Activated T-cell treated with anti-CD3 and anti-CD28 coated beads, Interleukin-2, amount 50 U/mL, for 1 hour (primary cell): ENCODE measurements around the gene ZSWIM5.
A peak's percentile ranks its signal among the peaks of the same experiment; 100 is the strongest.
"Not testable (repeated sequence)": the region's sequence is repeated elsewhere in the genome, so short reads cannot be mapped to it uniquely, and the experiment has no call there.

Source experiments
- DNase-seq: peaks from one replicate; pipeline ENCODE4 v3.0.0-alpha.2; 2020

The ZSWIM5 gene

DNA sequence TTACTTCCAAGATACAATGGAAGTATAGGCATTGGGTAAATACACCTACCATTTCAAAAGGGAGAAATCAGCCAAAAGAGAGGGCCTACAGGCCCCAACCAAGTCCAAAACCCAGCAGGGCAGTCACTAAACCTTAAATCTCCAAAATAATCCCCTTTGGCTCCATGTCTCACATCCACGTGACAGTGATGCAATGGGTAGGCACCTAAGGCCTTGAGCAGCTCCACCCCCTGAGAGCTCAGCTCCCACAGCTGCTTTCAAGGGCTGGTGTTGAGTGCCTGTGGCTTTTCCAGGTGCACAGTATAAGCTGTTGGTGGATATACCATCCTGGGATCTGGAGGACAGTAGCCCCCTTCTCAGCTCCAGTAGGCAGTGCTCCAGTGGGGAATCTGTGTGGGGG, 121.8 kb downstream of the ZSWIM5 start:
- no peak for DNase-seq

DNA sequence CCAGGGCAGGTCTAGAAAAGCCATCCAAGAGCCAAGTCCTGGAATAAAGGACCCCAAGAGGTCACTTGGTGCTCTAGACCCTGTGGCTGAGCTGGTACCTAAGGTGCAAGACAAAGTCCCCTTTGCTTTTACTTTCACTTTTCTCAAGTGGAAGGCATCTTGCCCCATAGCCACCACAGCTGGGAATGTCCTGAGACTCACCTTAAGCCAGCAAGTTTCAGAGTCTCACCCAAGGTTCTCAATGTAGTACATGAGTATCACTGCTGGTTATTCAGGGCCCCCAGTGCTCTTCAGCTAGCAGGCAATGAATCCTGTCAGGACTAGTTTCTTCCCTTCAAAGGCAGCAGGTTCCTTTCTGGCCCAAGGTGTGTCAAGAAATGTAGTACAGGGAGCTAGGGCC, 126.9 kb downstream of the ZSWIM5 start:
- DNase-seq: no peak

DNA sequence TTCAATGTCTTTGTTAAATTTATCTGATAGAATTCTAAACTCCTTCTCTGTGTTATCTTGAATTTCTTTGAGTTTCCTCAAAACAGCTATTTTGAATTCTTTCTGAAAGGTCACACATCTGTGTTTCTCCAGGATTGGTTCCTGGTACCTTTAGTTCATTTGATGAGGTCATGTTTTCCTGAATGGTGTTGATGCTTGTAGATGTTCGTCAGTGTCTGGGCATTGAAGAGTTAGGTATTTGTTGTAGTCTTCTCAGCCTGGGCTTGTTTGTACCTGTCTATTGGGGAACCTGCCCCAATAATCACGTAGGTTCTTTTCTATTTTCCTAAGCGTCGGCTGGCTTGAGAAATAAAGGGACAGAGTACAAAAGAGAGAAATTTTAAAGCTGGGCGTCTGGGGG, 129.4 kb downstream of the ZSWIM5 start:
- not testable (repeated sequence) for DNase-seq

DNA sequence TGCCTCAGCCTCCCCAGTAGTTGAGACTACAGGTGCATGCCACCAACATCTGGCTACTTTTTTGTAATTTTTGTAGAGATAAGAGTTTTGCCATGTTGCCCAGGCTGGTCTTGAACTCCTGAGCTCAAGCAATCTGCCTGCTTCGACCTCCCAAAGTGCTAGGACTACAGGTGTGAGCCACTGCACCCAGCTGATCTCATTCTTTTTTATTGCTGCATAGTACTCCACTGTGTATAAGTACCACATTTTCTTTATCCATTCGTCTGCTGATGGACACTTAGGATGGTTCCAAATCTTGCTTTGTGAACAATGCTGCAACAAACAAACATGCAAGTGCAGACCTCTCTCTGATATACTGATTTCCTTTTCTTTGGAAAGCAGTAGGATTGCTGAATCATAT, 134.8 kb downstream of the ZSWIM5 start:
- no peak for DNase-seq

DNA sequence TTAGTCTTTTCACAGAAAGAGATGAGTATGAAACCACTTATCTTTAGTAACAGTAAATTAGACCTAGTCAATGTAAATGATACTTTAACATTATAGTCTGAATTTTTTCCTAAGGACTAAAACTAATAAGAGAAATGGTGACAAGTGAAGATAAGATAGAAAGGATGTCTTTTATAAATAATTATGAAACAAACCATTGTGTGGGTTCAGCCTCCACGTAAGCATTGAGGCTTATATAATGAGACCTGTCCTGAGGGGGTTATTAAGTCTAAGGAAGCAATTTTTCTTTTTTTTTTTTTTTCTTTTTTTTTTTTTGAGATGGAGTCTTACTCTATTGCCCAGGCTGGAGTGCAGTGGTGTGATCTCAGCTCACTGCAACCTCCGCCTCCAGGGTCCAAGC, 138.6 kb downstream of the ZSWIM5 start:
- no peak for DNase-seq

DNA sequence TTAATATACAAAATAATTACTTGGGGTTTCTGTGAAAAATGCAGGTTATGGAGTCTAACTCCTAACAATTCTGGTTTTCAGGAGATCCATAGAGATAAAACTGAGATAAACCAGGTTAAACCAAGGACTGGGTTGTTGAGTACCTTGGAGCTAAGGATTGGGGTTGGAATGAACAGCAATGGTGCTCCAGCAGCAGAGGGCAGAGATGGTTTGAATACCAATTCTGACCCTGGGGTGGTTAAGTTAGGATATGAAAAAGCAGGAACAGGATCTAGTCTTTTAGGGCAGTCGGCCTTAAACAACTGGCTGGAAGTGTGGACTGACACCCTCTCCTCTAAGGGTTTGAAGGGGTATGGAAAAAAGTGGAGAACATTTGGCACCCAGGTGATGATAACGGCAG, 141.3 kb downstream of the ZSWIM5 start:
- DNase-seq: no peak

DNA sequence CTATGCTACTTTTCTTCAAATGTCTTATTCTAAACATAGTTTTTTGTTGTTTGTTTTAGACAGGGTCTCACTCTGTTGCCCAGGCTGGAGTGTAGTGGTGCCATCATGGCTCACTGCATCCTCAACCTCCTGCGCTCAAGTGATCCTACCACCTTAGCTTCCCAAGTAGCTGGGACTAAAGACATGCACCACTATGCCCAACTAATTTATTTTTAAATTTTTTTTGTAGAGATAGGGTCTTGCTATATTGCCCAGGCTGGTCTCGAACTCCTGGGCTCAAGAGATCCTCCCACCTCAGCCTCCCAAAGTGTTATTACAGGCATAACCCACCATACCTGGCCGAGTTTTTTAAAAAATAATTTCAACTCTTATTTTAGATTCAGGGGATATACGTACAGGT, 143.9 kb downstream of the ZSWIM5 start:
- DNase-seq: not testable (repeated sequence)

DNA sequence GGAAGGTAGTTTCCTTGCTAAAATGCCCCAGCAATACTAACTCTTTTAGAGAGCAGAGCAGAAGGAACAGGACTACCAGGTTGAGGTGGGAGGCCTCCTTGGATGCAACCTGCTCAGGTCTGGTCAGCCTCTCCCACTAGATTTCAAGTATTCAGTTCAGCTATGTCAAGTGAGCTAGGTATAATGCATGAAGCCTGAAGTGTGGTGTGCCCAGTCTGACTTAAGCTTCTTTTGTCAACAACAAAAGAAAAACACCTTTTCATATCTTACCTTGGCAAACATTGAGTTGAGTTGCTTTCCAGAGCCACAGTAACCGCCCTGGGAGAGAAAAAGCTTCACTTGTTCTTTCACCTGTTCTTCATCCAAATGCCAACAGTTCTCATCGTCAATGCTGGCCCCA, 146.6 kb downstream of the ZSWIM5 start:
- DNase-seq: no peak

DNA sequence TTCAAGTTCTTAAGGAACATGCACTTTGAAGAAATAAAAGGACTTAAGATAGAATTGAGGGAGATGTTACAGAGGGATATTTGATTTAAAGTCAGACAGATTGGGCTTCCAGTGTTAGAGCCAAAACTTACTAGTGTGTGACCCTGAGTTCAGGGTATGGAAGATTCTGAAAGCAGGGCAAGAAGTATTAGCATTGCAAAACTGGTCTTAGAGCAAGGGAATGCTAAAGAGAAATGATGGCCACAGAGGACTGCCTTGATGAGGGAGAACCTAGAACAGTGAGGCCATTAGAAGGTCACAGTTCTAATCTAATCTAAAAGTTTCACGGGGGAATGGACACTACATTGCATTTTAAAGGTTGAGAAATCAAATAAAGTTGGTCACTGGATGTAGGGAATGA, 148.9 kb downstream of the ZSWIM5 start:
- DNase-seq: no peak

DNA sequence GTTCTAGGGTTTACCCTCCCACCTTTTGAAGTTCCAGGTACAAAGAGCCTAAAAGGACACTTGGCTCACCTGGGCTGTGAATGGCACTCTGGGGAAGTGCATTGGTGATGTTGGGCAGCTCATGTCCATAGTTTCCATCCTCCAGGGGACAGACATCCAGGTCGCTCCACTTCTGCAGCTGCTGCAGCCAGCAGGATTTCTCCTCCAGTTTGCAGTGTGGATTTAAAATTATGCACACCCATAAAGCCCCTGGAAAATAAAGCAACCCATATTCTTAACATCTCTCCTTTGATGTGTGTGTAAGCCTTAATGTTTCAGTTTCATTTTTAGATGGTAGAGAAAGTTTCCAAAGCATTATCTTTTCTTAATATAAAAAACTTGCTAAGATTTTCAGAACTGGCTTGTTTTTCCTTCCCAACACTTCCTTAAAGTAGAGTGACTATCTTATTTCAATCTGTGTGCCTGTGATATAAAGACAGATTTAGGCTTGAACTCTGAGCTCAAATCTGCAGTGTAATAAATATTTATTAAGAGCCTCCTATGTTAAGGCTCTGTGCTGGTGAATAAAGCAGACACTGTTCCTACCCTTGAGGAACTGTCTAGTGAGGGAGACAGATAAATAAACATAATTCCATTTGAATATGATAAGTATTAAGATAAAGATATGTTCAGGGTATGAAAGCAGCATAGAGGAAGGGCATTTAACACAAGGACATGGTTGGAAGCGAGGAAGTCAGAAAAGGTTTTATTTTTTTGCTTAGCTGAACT, 155.2 kb downstream of the ZSWIM5 start:
- no peak for DNase-seq

DNA sequence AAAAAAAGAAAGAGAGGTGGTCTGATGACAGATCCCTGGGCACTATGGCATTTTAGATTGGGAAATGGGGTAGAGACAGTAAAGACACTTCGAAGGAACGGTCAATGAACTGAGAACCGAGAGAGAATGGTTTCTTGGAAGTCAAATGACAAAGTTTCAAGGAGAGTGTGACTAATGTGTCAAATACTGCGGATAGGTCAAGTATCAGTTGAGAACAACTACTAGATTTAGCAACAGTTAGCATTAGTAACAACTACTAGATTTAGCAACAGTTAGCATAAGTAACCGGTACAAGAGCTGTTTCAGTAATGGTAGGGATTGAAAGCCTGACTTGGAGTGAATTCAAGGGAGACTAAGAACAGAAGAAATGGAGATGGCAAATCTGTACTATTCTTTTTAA, 159.4 kb downstream of the ZSWIM5 start:
- DNase-seq: no peak

DNA sequence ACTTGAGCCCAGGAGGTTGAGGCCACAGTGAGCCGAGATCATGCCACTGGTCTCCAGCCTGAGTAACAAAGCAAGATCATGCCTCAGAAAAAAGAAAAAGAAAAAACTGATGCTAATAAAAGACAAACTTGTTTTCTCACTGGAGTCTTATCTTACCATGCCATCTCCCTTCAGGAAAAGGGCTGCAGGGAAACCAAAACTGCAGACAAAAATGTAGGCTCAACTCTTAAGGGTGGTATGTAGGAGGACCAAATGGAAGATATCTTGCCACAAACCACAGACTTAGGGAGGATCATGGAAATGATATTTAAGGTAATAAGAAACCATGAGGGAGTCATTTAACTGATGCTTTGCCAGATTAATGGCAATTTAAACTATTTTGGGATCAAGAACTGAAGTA, 161.5 kb downstream of the ZSWIM5 start:
- no peak for DNase-seq

DNA sequence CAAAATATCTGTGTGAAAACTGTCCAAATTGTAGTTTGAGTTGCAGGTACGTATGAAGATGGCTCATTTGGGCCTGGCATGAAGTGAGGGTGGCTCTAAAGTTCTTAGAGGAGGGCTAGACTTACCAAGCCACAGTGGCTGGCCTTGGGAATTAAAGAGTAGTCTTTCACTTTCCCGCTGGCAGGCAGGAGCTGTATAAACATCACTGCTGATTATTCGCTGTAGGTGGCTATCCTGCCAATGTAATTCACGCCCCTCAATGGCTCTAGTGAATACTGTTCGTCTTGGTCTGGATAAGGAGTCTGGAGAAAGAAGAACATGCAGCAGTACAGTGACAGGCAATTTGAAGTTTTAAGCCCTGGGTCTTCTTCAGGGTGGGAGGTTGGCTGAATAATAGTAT, 163.3 kb downstream of the ZSWIM5 start:
- no peak for DNase-seq

DNA sequence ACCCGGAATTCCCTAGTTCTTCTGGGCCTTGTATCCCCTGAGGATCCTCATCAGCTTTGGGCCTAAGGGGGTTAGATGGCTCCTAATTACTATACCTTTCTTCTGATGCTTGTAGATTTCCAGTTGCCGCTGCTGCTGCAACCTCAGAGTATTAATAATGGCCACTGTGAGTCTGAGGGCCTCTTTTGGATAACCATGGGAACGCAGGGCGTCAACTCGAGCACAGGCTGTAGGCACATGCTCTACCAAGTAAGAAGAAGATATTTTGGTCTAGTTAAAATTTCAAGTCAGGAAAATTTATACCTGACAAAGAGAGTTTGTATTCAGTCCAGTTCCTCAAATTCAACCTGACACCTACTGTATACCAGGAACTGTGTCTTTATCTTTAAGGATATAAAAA, 166.1 kb downstream of the ZSWIM5 start:
- DNase-seq: no peak

DNA sequence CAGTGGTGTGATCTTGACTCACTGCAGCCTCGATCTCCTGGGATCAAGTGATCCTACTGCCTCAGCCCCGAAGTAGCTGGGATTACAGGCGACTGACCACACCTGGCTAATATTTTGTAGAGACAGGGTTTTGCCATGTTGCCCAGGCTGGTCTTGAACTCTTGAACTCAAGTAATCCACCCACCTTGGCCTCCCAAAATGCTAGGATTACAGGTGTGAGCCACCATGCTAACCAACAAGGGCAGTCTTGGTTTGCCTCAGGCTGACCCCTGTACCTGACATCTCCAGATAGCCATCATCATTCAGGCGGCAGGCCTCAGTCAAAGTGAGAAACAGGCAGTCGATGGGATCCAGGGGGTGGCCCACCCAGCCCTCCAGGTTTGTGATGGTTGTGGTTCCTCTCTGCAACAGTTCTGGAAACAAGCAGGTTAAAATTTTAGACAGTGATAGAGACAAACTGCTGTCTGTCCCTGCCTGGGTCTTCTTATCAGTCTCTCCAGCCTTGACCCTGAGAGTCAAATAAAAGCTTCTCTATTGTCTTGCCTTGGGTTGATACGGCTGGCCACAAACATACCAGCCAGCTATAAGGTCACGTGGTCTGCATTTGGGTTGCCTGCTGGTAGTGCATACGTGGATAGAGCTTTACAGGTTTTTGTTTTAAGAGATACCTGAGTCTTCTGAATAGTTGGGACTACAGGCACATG, 167.6 kb downstream of the ZSWIM5 start:
- no peak for DNase-seq

DNA sequence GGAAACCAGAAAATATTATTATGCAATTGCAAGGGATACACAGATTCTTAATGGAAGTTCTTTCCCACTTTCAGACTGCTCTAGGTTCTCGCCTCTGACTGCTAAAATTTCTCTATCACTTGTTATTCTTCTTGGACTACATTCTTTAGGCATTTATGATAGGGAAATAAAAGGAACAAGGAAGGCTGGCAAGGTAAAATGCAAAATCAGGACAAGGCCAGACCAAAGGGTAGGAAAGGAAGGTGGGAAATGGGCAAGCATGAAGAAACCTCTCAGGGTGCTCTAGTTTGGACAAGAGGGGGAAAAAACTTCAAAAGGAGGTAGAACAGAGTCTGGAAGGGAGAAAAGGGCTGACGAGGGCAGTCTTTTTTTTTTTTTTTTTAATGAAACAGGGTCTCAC, 168.2 kb downstream of the ZSWIM5 start:
- DNase-seq: no peak

DNA sequence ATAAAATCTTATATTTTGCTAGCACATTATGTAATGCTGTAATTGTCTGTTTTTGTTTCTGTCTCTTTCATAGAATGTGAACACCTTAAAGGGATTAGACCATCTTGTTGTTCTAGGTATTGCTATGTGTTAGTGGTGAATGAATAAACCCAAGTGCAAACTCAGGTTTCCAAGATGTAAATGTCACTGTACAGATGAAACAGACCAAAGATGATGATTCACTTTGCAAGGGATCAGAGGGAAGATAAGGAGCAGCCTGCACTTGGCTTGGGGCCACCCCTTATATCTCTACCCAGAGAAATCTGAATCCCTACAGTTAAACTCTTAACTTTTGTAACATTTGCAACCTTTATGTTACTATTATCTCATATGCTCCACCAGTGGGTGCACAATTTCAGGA, 168.9 kb downstream of the ZSWIM5 start:
- no peak for DNase-seq

DNA sequence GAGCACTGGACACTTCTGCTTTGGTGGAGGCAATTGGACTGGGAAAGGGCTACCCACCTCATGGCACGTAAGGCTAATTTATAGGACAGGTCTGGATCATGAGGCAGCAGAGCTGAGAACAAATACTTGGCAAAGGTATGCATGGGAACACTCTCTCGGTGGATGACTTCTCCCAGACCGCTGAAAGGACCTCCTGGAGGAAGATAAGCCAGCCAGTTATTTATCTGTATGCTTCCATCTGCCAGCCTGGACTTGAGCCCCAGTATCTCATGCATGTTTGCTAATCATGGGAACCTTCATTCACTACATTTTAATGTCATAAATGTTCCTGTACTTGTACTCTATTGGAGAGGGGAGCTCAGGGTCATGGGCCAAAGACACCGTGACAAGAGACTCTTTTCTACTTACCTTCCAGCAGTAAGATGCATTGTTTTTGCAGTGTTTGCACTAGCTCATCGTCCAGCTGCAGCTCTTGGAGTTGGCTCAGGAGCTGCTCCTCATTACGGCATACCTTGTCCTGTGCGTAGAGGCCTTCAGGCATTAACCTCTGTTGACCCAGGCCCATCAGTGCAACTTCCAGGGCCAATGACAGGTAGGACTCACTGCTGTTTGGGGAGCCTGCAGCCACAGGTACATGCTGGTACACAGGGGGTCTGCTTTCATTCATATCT, 170.6 kb downstream of the ZSWIM5 start:
- DNase-seq: no peak

DNA sequence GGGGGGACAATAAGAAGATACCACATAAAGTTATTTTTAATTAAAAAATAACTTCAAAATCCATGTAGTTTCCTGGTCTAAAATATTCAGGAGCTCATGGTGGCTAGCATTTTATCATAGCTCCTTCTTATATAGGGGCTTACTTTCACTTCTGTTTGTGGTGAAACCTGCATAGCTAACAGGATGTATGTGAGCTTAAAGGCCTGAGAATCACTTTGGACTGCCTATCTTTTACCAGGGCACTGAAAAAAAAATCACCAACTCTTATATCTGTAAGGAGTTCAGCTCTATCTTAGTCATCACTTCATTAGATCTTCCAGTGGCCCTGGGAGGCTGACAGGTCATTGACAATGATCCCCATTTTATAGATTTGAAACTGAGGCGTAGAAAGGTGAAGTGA, 173.0 kb downstream of the ZSWIM5 start:
- no peak for DNase-seq

DNA sequence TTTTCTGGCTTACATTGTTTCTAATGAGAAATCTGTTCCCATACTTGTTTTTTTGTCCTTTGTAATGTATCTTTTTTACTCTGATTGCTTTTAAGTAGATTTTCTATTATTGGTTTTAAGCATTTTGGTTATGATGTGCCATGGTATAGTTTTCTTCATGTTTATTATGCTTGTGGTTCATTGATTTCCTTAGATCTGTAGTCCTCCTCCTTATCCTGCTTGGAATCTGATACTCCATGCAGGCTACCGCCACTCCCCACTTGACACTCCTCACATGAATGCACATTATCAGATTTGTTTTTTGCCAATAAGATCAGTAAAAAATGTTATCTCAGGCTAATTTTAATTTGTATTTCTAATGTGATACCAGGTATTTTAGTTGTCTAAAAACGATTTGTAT, 173.6 kb downstream of the ZSWIM5 start:
- DNase-seq: no peak

DNA sequence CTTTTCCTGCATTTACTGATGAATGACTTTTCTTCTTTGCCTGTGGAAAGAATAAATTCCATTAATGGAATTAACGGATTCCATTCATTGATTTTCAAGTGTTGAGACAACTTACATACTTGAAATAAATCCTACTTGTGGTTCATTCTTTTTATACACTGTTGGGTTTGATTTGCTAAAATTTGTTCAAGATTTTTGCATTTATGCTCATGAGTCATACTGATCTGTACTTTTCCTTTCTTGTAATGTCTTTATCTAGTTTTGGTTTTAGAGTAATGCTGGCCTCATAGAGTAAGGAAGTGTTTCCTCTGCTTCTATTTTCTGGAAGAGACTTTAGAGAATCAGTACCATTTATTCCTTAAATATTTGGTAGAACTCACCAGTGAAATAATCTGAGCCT, 180.0 kb downstream of the ZSWIM5 start:
- DNase-seq: no peak

DNA sequence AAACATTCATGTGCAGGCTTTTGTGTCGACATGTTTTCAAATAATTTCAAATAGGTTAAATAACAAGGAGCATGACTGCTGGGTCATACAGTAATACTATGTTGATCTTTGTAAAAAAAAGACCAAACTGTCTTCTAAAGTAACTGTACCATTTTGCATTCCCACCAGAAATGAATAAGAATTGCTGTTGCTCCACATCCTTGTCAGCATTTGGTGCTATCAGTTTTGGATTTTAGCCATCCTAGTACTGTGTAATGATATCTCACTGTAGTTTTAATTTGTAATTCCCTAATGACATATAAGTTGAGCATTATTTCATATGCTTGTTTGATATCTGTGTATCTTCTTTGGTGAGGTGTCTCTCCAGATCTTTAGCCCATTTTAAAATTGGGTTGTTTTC, 182.7 kb downstream of the ZSWIM5 start:
- DNase-seq: no peak

DNA sequence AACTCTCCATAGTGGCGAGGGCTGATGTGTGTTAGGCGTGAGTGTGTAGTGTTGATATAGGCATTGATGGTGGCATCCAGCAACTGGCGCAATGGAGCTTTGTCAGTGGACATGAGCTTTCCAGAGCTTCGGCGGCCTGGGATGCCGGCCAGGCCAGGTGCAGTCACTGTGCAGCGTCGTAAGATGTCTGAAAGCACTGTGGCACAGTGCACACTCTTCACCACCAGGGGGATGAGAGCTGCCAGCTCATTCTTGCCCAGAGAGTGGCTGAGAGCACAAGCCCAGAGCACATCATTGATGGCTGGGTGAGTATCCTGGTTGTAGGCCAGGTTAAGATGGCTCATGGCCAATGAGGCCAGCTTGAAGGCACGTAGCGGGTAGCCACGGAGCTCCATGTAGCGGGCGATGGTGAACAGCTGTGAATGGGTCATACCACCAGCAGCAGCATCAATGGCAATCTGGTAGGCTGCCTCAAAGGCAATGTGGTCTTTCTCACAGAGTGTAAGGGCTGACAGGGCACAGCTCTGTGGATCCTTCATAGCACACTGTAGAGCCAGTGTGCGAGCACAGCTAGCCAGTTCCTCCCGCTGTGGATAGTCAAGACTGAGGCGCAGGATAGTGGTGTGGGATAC, 187.7 kb downstream of the ZSWIM5 start:
- DNase-seq: peak; percentile 58

DNA sequence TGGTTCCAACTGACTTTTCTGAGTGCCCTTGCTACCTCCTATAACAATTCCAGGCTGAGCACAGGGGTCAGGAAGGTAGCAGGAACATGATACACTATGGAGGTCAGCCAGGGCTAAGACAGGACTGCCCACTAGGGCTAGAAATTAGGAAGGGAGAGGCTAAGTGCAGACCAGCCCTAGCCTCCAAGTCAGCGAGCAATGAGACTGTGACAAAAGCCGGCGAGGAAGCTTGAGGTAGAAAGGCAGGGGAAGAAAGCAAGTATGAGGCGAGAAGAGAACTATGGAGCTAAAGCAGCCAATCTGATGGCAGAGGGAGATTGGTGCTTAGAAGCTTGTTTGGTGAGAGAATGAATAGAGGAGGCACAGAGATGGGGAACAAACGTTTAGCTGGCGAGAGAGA, 189.6 kb downstream of the ZSWIM5 start:
- no peak for DNase-seq
